HG02981 (cell line): ENCODE data around the gene ANKRD24.
"Not testable (repeated sequence)": the region's sequence is repeated elsewhere in the genome, so short reads cannot be mapped to it uniquely, and the experiment has no call there.

Experiments
- ATAC-seq: cut with Tn5 transposase; IDR thresholded peaks from one replicate; pipeline ENCODE4 v1.9.1; 2021; ENCODE audit warnings: mild to moderate bottlenecking, moderate library complexity; ENCODE audit not compliant: unreplicated experiment

Gene ANKRD24

GRCh38 chr19:4229179-4229931 lies 46.9 kb downstream of the ANKRD24 start, which contains the start of gene EBI3:
Gene EBI3 (plus strand): TSS chr19:4229523. CDS start chr19:4229551, 28 bp downstream.
- peak; percentile 54 for ATAC-seq

- ATAC-seq, result not testable (repeated sequence)
Measured at GRCh38 chr19:4230237-4230636, 47.7 kb downstream of the ANKRD24 start.

GRCh38 chr19:4231521-4231920 lies 49.0 kb downstream of the ANKRD24 start:
- not testable (repeated sequence) for ATAC-seq

GRCh38 chr19:4232139-4232538 lies 49.6 kb downstream of the ANKRD24 start:
- ATAC-seq, result not testable (repeated sequence)

GRCh38 chr19:4232614-4233281 lies 50.3 kb downstream of the ANKRD24 start:
- no peak for ATAC-seq

- no peak for ATAC-seq
Measured at GRCh38 chr19:4233282-4233853, 50.9 kb downstream of the ANKRD24 start.

GRCh38 chr19:4234142-4234861 lies 51.8 kb downstream of the ANKRD24 start:
- no peak for ATAC-seq

- no peak for ATAC-seq
Measured at GRCh38 chr19:4234862-4235201, 52.3 kb downstream of the ANKRD24 start.

GRCh38 chr19:4237510-4237909 lies 55.0 kb downstream of the ANKRD24 start:
- not testable (repeated sequence) for ATAC-seq

- no peak for ATAC-seq
Measured at GRCh38 chr19:4238831-4239230, 56.3 kb downstream of the ANKRD24 start.

GRCh38 chr19:4241824-4242430 lies 59.4 kb downstream of the ANKRD24 start:
- ATAC-seq, result no peak

GRCh38 chr19:4245938-4246337 lies 63.4 kb downstream of the ANKRD24 start:
- not testable (repeated sequence) for ATAC-seq

- peak; percentile 81 for ATAC-seq
Measured at GRCh38 chr19:4246767-4247593, 64.5 kb downstream of the ANKRD24 start, which contains the start of gene YJU2. Gene YJU2 (plus strand): TSS chr19:4247080. CDS start chr19:4247147, 67 bp downstream.

GRCh38 chr19:4256563-4256962 lies 74.1 kb downstream of the ANKRD24 start:
- no peak for ATAC-seq

- no peak for ATAC-seq
Measured at GRCh38 chr19:4257025-4257424, 74.5 kb downstream of the ANKRD24 start.

GRCh38 chr19:4258181-4258580 lies 75.7 kb downstream of the ANKRD24 start:
- ATAC-seq, result no peak

- no peak for ATAC-seq
Measured at GRCh38 chr19:4260613-4261191, 78.2 kb downstream of the ANKRD24 start.

- ATAC-seq, result no peak
Measured at GRCh38 chr19:4264812-4265211, 82.3 kb downstream of the ANKRD24 start.

GRCh38 chr19:4266253-4267000 lies 83.9 kb downstream of the ANKRD24 start:
- ATAC-seq, result no peak
